Activated B cell treated with CpG ODN at 0.5 μM for 24 hours (primary cell): ENCODE measurements around the gene TGFBRAP1. TPM values are rescaled to one million over a fixed set of nuclear protein-coding genes. Genes with fewer than 3 reads are reported as not detected.

Source experiments
- ATAC-seq: fragments of 200-7000 bp; cut with Tn5 transposase; one replicate; pipeline ENCODE4 v1.10.0; 2021; ENCODE audit warnings: low read depth, mild to moderate bottlenecking, moderate library complexity
- CTCF ChIA-PET: fragments of 350-600 bp; sonication (Branson Sonifier 250); formaldehyde crosslinking; loops from one replicate; lab custom pipeline; 2021; ENCODE audit warnings: antibody characterized with exemption; lab: Charles Lee
- POLR2A ChIA-PET: fragments of 350-600 bp; sonication (Branson Sonifier 250); formaldehyde crosslinking; loops from one replicate; lab custom pipeline; 2021; ENCODE audit warnings: antibody characterized with exemption; lab: Charles Lee
- DNase-seq: peaks from one replicate; pipeline ENCODE4 v3.0.0; 2022
- H3K27ac Mint-ChIP-seq: one replicate; pipeline ENCODE4 v1.8.0; 2020; ENCODE audit warnings: mixed read lengths
- H3K27me3 Mint-ChIP-seq: one replicate; pipeline ENCODE4 v1.8.0; 2021; ENCODE audit warnings: mixed read lengths
- H3K36me3 Mint-ChIP-seq: one replicate; pipeline ENCODE4 v1.8.0; 2021; ENCODE audit warnings: low read depth, mixed read lengths
- H3K4me1 Mint-ChIP-seq: one replicate; pipeline ENCODE4 v1.8.0; 2021; ENCODE audit warnings: mixed read lengths
- H3K4me3 Mint-ChIP-seq: one replicate; pipeline ENCODE4 v1.8.0; 2020; ENCODE audit warnings: mild to moderate bottlenecking, mixed read lengths
- H3K9me3 Mint-ChIP-seq: one replicate; pipeline ENCODE4 v1.8.0; 2020; ENCODE audit warnings: mixed read lengths
- CTCF ChIP-seq: fragments of 200-600 bp; IDR thresholded peaks from one replicate; pipeline ENCODE4 v1.8.0; 2022; ENCODE audit warnings: antibody characterized with exemption, mild to moderate bottlenecking
- intact Hi-C: fragments of 100-400 bp; cut with micrococcal nuclease; formaldehyde crosslinking; loops from one replicate; pipeline ENCODE4 v1.15.1; 2024
- total RNA-seq: library from RNA; stranded (reverse); gene quantifications from 2 replicates; pipeline ENCODE4 v1.2.3, GENCODE V29; 2022

The TGFBRAP1 gene
- total RNA-seq, 1 donor from 2014 or later: 25.2 TPM

GRCh38 chr2:105307550-105307949 lies 22.0 kb downstream of the TGFBRAP1 start:
- Mint-ChIP-seq H3K36me3 (peaks cover 54% of the 10 kb centered on the region), H3K4me3 (no peak overlapping the region), H3K9me3 (no peaks in the 10 kb centered on the region), H3K27ac (no peak overlapping the region), H3K27me3 (no peaks in the 10 kb centered on the region), H3K4me1 (peaks cover 13% of the 10 kb centered on the region)
- no peak for TF ChIP-seq CTCF
- ChIA-PET POLR2A (no interaction called here), CTCF (no interaction called here)
- ATAC-seq: no peak
- DNase-seq: no peak
- intact Hi-C loops: no loop called here

- intact Hi-C loops: no loop called here
- no peak overlapping the region for H3K4me3 Mint-ChIP-seq
- H3K27me3 Mint-ChIP-seq: no peaks in the 10 kb centered on the region
- H3K27ac Mint-ChIP-seq: no peak overlapping the region
- ATAC-seq (no peak), DNase-seq (no peak)
- CTCF ChIA-PET: no interaction called here
- peaks cover 57% of the 10 kb centered on the region for H3K36me3 Mint-ChIP-seq
- peaks cover 13% of the 10 kb centered on the region for H3K4me1 Mint-ChIP-seq
- POLR2A ChIA-PET: no interaction called here
- no peak for TF ChIP-seq CTCF
- H3K9me3 Mint-ChIP-seq: no peaks in the 10 kb centered on the region
Observed at GRCh38 chr2:105307146-105307545, 22.4 kb downstream of the TGFBRAP1 start.

GRCh38 chr2:105301646-105302045 lies 27.9 kb downstream of the TGFBRAP1 start:
- no peak for TF ChIP-seq CTCF
- Mint-ChIP-seq H3K9me3 (no peaks in the 10 kb centered on the region), H3K4me1 (peaks cover 6% of the 10 kb centered on the region), H3K27me3 (no peaks in the 10 kb centered on the region), H3K27ac (no peak overlapping the region), H3K4me3 (no peak overlapping the region), H3K36me3 (peaks cover 49% of the 10 kb centered on the region)
- ChIA-PET CTCF (interaction anchor here (0.7 kb wide), 1 partner anchor 16 kb away, joined by 3 read pairs; no protein-coding TSS in a partner anchor), POLR2A (no interaction called here)
- ATAC-seq (no peak), DNase-seq (no peak)
- intact Hi-C loops: no loop called here

- no peak for TF ChIP-seq CTCF
Observed at GRCh38 chr2:105299290-105299689, 30.2 kb downstream of the TGFBRAP1 start.

GRCh38 chr2:105298017-105298416 lies 31.5 kb downstream of the TGFBRAP1 start:
- ChIA-PET POLR2A (no interaction called here), CTCF (no interaction called here)
- no peaks in the 10 kb centered on the region for H3K27me3 Mint-ChIP-seq
- no peak overlapping the region for H3K27ac Mint-ChIP-seq
- DNase-seq (no peak), ATAC-seq (no peak)
- H3K4me3 Mint-ChIP-seq: no peak overlapping the region
- TF ChIP-seq CTCF: no peak
- H3K36me3 Mint-ChIP-seq: peaks cover 60% of the 10 kb centered on the region
- H3K4me1 Mint-ChIP-seq: no peaks in the 10 kb centered on the region
- H3K9me3 Mint-ChIP-seq: no peaks in the 10 kb centered on the region
- intact Hi-C loops: no loop called here

More at GRCh38 chr2:105299290-105299689, 30.2 kb downstream of the TGFBRAP1 start:
- ChIA-PET CTCF (no interaction called here), POLR2A (no interaction called here)
- Mint-ChIP-seq H3K36me3 (peaks cover 55% of the 10 kb centered on the region), H3K27ac (no peak overlapping the region), H3K9me3 (no peaks in the 10 kb centered on the region), H3K4me3 (no peak overlapping the region), H3K4me1 (peaks cover 6% of the 10 kb centered on the region), H3K27me3 (no peaks in the 10 kb centered on the region)
- intact Hi-C loops: no loop called here
- DNase-seq: no peak
- ATAC-seq: no peak
